ENCODE data around the gene KANSL1L. TPM values are rescaled to one million over a fixed set of nuclear protein-coding genes. Genes with fewer than 3 reads are reported as not detected.

The KANSL1L gene
- total and polyA plus RNA-seq, 9 of the 15 experiments (the other 6 are each of a cell fraction or from before 2014, with no cell fraction given) = 1.3 to 6.7 (median 2.4) TPM

DNA sequence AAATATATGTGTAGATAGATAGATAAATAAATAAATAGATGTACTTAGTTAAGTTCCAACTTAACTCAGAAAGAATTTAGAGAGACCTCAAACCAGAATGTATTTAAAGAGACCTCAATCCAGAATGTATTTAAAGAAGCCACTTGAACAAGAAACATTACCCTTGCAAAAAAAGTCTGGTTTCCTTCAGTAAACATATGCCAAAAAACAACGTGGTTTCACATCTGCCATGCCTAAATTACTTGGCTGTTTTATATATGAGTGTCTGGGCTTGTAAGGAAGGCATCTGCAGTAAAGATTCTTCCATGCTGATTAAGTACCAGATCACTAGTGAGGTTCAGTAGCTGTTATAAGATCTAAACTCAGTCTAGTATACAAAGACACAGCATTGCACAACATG is 197.9 kb downstream of the KANSL1L start (continued):
- TF ChIP-seq, protein P1, sequence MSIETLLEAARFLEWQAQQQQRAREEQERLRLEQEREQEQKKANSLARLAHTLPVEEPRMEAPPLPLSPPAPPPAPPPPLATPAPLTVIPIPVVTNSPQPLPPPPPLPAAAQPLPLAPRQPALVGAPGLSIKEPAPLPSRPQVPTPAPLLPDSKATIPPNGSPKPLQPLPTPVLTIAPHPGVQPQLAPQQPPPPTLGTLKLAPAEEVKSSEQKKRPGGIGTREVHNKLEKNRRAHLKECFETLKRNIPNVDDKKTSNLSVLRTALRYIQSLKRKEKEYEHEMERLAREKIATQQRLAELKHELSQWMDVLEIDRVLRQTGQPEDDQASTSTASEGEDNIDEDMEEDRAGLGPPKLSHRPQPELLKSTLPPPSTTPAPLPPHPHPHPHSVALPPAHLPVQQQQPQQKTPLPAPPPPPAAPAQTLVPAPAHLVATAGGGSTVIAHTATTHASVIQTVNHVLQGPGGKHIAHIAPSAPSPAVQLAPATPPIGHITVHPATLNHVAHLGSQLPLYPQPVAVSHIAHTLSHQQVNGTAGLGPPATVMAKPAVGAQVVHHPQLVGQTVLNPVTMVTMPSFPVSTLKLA (conservative IDR thresholded peaks at IDR 0.05) = no peak
- TF ChIP-seq LARP7 (IDR thresholded peaks at IDR 0.05) = no peak

Other genes with a start within 250 kb of the KANSL1L start
- gene RPE, start 168.8 kb downstream of the KANSL1L start, total RNA-seq (2014; rRNA removed) = 33.5 and 37.1 TPM in 2 replicates
- 53.4 and 54.3 TPM in 2 replicates for gene RPE, start 168.8 kb downstream of the KANSL1L start, total RNA-seq (2014; rRNA removed; fragmentation: Illumina TruSeq; extraction: Trizol)
- 44.0 and 53.8 TPM in 2 replicates for gene RPE, start 168.8 kb downstream of the KANSL1L start, total RNA-seq (2015; rRNA removed; fragmentation: Illumina TruSeq; extraction: Trizol)
- gene RPE, start 168.8 kb downstream of the KANSL1L start, total RNA-seq (2021) = 47.7 and 49.5 TPM in 2 replicates
- gene RPE, start 168.8 kb downstream of the KANSL1L start, polyA plus RNA-seq (2011; rRNA removed) = 46.0 and 65.3 TPM in 2 replicates
- gene RPE, start 168.8 kb downstream of the KANSL1L start, polyA plus RNA-seq (2014; fragmentation: Illumina TruSeq; extraction: Trizol) = 43.5 and 50.4 TPM in 2 replicates
- gene RPE, start 168.8 kb downstream of the KANSL1L start, polyA plus RNA-seq (2014; fragmentation: Nextera tagmentation; extraction: Ambion mirVana) = 10 to 100 TPM; 43.8 to 57.1 TPM
- gene RPE, start 168.8 kb downstream of the KANSL1L start, polyA plus RNA-seq (2014; rRNA removed) = 39.9 and 41.8 TPM in 2 replicates
- not detected in 2 replicates for gene ACADL, start 54.0 kb upstream of the KANSL1L start, total RNA-seq (2014; rRNA removed)
- gene ACADL, start 54.0 kb upstream of the KANSL1L start, total RNA-seq (2014; rRNA removed; fragmentation: Illumina TruSeq; extraction: Trizol) = not detected in 2 replicates
- not detected in 2 replicates for gene ACADL, start 54.0 kb upstream of the KANSL1L start, total RNA-seq (2015; rRNA removed; fragmentation: Illumina TruSeq; extraction: Trizol)
- gene ACADL, start 54.0 kb upstream of the KANSL1L start, total RNA-seq (2021) = 0.07 TPM in 1 of 2 replicates, not detected in the other
- gene ACADL, start 54.0 kb upstream of the KANSL1L start, polyA plus RNA-seq (2011; rRNA removed) = not detected in 2 replicates
- not detected in 2 replicates for gene ACADL, start 54.0 kb upstream of the KANSL1L start, polyA plus RNA-seq (2014; fragmentation: Illumina TruSeq; extraction: Trizol)
- gene ACADL, start 54.0 kb upstream of the KANSL1L start, polyA plus RNA-seq (2014; fragmentation: Nextera tagmentation; extraction: Ambion mirVana) = not detected
- not detected in 2 replicates for gene ACADL, start 54.0 kb upstream of the KANSL1L start, polyA plus RNA-seq (2014; rRNA removed)
- gene MYL1, start 143.8 kb upstream of the KANSL1L start, total RNA-seq (2014; rRNA removed) = not detected in 2 replicates
- not detected in 2 replicates for gene MYL1, start 143.8 kb upstream of the KANSL1L start, total RNA-seq (2014; rRNA removed; fragmentation: Illumina TruSeq; extraction: Trizol)
- gene MYL1, start 143.8 kb upstream of the KANSL1L start, total RNA-seq (2015; rRNA removed; fragmentation: Illumina TruSeq; extraction: Trizol) = not detected in 2 replicates
- not detected in 2 replicates for gene MYL1, start 143.8 kb upstream of the KANSL1L start, total RNA-seq (2021)
- not detected in 2 replicates for gene MYL1, start 143.8 kb upstream of the KANSL1L start, polyA plus RNA-seq (2011; rRNA removed)
- not detected in 2 replicates for gene MYL1, start 143.8 kb upstream of the KANSL1L start, polyA plus RNA-seq (2014; fragmentation: Illumina TruSeq; extraction: Trizol)
- gene MYL1, start 143.8 kb upstream of the KANSL1L start, polyA plus RNA-seq (2014; fragmentation: Nextera tagmentation; extraction: Ambion mirVana) = not detected
- gene MYL1, start 143.8 kb upstream of the KANSL1L start, polyA plus RNA-seq (2014; rRNA removed) = not detected in 2 replicates

Data from K562 (cell line).